SW 1271 (cell line): ENCODE measurements around the gene MEAK7.

Experiments used
- DNase-seq, 2 experiments: peaks; one replicate each; lab custom pipeline; 2025; lab: John Stamatoyannopoulos, UW

The MEAK7 gene

GRCh38 chr16:84486551-84487235, 17.8 kb downstream of the MEAK7 start:
- DNase-seq: no peak

DNA sequence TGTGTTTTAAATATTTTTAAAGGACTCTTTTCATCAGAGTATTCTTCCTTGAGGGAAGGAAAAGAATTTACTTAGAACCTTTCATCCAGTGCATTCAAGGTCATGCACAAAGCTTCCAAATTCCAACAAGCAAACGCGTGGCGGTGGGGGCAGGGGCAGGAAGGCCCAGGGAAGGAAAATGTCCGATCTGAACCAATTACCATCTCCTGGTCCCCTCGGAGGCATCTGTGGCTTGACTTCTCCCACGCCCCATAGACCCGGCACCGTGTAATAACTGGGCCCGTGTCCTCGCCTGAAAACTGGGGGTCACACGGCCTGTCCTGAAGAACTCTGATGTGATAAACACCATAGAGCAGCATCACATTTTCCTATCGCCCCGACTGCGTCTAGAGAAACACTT, 18.3 kb downstream of the MEAK7 start:
- DNase-seq: no peak

GRCh38 chr16:84485255-84486010, 19.0 kb downstream of the MEAK7 start:
- no peak for DNase-seq

DNA sequence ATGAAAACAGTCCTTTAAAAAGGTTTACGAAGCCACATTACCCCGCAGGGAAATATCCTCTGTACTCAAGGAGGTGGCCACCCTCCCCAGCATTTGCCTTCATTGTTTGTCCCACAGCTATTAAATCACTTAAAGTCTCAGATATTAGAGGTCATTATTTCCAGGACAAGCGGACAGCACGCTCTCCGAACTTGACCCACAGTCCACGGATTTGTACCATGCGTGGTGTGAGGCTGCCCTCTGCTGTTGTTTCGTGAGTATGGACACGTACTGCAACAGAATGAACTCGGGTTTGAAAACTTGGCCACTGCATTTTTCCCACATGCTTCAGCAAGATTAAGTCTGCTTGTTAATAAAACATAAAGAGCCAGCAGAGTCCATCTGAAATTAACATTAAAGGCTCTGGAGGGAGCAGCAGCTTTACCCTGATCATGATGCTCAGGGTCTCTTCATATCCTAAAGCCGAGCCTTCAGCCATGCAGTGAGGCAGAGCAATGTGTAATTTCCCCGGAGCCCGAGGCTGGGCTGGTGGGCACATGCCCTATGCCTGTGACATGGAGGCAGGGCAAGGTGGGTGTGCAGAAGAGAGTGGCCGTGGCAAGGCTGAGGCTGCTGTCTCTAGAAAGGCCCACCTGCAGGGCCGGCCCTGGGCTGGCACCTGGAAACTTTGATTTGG, 19.7 kb downstream of the MEAK7 start:
- no peak for DNase-seq

DNA sequence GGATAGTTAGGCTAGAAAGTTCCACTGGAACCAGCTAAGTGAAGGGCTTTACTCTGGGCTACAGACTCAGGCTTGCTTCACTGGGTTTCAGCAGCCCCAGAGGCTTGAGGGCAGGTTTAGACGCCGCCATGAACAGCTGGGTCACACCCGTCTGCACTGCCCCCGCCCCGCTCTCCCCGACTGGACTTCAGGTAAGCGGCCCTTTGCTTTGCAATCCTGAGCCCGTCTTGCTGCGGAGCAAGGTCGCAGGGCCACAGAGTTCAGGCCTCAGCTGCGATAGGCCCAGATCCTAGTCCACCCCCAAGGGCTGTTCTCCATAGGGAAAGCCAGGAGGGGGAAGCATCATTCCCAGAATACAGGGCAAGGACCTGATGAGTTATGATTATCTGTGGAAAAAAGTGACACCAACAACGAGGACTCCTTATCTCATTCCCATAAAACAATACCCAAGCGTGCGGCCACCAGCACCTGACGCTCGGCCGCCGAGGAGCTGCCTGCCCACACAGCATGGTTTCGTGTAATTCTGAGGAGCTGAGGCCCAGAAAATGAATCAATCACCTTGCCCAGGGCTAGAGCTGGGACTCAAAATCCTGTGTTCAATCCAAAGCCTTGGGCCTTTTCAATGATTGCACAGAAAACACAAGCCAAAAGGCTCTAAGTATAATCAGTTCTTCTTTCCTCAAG, 20.4 kb downstream of the MEAK7 start:
- DNase-seq: no peak

GRCh38 chr16:84482951-84483881, 21.2 kb downstream of the MEAK7 start:
- DNase-seq: no peak

DNA sequence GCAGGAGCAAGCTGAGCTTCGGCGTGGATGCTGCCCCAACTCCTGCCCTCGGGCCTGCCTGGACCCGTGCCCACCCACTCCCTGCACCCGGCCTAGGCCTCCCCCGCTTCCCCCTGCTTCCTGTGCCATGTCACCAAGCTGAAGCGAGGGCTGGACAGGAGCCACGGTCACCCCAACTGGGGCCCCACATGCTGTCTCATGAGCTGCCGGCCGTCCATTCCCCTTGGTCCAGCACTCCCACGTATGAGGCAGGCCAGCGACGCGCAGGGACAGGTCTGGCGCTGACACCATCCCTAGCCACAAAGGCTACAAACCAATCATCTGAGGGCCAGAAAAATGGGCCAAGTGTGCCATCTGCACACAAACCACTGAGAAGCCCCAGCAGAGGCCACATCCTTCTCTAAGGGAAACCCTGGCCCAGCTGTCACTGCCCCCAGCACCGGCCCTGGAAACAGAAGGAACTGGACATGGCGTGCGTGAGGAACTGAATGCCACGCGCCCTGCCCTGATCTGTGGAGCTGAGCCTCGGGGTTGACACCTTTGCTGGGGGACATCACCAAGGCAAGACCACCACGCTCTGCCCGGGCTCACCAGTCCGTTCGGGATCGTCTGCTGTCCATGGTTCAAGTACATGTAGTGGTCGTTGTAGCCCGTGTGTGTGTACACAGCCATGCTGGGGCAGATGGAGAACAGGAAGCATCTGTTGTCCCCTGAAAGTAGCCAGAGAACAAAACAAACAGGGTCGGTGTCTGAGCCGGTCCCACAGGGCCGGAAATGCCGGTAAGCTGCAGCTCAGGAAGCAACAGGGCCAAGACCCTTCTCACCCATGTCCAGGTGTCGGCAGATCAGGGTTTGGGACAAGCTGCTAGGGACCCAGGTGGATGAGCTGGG, 22.2 kb downstream of the MEAK7 start:
- DNase-seq: no peak

DNA sequence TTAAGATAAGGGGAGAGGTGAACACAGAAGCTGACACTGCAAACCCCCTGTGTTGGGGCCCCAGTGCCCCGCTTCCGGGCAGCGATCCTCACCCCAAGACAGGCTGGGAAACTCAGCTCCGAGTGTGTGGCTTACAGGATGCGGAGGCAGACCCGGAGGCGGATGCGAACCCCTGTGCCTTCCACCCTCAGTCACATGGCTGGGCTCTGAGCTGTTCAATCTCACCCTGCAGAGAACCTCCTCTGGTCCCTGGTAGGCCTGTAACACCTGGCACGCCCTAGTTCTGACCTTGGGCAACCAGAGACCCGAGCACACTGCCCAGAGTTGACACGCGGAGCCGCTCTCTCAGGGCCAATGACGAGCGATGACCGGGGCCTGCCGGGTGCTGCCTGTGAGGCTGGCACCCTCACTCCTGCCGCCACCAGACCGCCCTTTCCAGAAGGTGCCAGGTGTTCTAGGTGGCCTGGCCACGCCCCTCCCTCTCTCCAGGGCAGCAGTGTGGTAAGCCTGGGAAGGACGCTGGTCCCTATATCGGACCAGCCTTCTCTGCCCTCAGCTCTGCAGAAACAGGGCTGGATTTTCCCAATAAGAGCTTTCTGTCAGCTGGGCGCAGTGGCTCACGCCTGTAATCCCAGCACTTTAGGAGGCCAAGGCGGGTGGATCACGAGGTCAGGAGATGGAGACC, 23.3 kb downstream of the MEAK7 start:
- no peak for DNase-seq

GRCh38 chr16:84479716-84480450, 24.6 kb downstream of the MEAK7 start:
- DNase-seq: no peak

DNA sequence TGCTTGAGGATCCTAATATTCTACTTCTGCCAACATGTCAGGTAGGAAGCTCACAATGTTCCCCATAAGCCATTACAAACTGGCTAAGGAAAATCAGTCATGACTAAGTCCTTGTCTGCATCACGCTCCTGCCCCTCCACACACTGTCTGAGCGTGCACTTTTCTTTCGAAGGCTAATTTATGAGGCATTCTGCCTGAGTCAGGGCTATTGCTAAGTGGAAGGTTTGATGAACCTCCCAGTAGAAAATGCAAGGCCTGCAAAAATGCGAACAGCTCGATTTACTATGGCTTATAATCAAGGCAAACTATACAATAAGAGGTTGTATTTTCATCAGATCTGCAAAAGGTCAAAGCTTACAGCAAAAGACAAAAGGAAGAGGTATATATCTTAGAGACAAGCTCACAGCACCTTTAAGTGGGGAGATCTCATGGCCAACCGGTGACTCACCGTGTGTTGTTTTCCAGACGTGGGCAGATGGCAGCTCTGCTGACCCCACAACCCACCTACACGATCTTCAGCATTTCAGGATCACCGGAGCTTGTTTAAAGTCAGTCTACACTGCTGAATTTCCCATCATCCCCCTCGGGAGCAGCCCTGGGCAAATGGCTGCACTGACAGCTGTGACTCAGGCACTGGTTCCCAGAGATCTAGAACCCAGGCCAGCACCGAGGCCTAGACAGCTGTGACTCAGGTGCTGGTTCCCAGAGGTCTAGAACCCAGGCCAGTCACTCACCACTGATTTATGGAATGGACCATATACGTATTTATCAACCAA, 26.1 kb downstream of the MEAK7 start:
- no peak for DNase-seq

GRCh38 chr16:84477661-84478060, 26.8 kb downstream of the MEAK7 start:
- DNase-seq: no peak

DNA sequence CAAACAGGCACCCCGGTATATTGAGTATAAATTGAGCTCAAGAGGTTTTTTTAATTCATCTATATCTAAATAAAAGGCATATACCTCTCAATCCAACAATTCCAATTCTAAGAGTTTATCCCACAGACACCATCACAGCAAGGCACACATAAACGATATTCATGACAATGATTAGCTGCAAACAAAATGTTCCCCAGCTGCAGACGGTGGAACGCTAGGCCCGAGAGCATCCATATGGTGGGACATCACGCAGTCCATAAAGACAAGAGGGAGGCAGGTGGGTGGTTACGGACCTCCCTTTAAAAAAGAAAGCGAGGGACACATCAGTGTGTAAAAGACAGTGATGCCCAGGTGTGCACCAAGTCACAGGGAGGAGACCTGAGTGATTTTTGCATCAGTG, 28.1 kb downstream of the MEAK7 start:
- DNase-seq: no peak

DNA sequence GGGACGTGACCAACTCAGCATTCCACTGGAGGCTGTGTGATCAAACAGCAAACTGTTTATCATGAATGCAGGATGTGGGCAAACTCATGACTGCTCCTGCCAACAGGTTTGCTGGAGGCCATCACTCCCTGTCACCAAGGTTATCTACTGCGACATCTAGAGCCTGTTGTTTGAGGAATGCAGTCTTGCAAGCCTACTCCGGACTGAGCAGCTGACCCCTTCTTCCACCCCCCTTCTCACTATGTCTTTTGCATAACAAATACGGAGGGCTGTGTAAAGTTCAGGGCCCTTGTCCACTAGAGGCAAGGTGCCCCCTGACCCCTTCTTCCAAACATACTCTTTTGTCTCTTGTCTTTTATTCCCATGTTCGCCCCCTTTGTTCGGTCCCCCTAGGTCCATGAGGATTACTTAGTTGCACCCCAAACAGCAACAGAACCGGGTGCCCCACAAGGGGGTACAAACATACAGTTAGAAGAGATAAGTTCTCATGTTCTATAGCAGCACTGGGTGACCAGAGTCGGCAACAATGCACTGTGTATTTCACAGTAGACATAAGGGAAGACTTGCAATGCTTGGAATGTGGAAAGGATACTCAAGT, 28.7 kb downstream of the MEAK7 start:
- no peak for DNase-seq

DNA sequence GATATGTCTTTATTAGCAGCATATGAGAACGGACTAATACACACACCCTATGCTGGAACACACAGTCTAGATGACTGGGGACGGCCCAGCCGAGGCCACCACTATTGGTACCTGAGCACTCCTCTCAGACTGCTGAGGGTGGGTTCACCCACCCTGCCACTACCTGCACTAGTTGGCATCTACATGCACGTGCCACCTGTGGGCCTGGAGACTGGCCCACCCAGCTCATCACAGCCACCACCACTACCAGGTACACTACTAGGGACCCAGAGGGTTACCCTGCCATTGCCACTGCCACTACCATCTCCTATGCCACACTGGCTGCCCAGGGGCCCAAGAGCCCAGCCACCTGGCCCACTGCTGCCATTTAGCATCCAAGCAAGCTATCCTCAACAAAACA, 32.5 kb downstream of the MEAK7 start:
- DNase-seq: no peak

- no peak for DNase-seq
Observed at GRCh38 chr16:84471316-84471715, 33.1 kb downstream of the MEAK7 start.

DNA sequence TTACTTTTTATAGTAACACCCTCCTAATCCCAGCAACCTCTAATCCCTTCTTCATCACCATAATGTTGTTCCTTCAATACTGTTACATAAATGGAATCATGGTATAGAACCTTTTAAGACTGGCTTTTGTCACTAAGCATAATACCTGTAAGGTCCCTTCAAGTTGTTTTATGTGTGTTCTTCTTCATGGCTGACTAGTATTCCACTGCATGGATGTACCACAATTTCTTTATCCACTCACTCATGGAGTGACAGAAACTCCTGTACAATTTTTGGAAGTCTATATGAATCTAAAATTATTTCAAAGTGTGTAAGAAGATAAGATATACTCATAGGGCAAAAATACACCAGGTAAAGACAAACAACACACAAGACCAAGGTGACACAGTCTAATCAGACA, 36.8 kb downstream of the MEAK7 start:
- no peak for DNase-seq

- DNase-seq: no peak
Observed at GRCh38 chr16:84467256-84467655, 37.2 kb downstream of the MEAK7 start.

- no peak for DNase-seq
Observed at GRCh38 chr16:84466692-84467091, 37.8 kb downstream of the MEAK7 start.
